Muscle of back (tissue), 11 donors: ENCODE data around the gene N4BP2. TPM values are rescaled to one million over a fixed set of nuclear protein-coding genes. Genes with fewer than 3 reads are reported as not detected.
"Not testable (repeated sequence)": the region's sequence is repeated elsewhere in the genome, so short reads cannot be mapped to it uniquely, and the experiment has no call there.

Experiments
- DNase-seq, 3 donors: peaks; one replicate each; pipeline versions ENCODE4 v3.0.0 to v3.0.0-alpha.2; 2013
- polyA plus RNA-seq, 10 donors: library from polyadenylated mRNA; unstranded; fragments of 120-200 nt; gene quantifications; one replicate each; pipeline ENCODE4 v1.2.1, GENCODE V29; 2013; ENCODE audit not compliant: insufficient read length in 10 of 10

The N4BP2 gene
- polyA plus RNA-seq, 10 donors = 9.5 to 16.6 (median 13.5) TPM

- no peak for DNase-seq
Measured at GRCh38 chr4:40086421-40086820, 29.8 kb downstream of the N4BP2 start.

GRCh38 chr4:40087799-40088366 lies 31.2 kb downstream of the N4BP2 start:
- DNase-seq = no peak

DNA sequence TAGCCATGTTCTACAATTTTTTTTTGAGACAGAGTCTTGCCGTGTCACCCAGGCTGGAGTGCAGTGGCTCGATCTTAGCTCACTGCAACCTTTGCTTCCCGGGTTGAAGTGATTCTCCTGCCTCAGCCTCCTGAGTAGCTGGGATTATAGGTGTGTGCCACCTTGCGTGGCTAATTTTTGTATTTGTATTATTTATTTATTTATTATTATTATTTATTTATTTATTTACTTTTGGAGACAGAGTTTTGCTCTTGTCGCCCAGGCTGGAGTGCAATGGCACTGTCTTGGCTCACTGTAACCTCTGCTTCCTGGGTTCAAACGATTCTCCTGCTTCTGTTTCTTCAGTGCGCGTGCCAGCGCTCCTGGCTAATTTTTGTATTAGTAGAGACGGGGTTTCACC lies 36.8 kb downstream of the N4BP2 start:
- not testable (repeated sequence) for DNase-seq

DNA sequence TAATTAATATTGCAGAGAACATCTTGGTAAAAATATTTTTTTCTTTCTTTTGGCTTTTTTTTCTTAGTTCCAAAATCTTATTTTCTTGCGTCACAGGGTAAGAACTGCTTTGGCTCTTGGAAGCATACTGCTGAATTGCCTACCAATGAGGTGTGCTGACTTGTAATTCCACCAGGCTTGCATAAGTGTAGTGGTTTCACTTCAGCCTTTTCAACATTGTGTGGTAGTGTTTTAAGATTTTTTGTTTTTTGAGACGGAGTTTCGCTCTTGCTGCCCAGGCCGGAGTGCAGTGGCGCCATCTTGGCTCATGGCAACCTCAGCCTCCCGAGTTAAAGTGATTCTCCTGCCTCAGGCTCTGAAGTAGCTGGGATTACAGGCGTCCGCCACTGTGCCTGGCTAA lies 42.4 kb downstream of the N4BP2 start:
- peak in 1 of 3 donors; percentile 8 for DNase-seq

DNA sequence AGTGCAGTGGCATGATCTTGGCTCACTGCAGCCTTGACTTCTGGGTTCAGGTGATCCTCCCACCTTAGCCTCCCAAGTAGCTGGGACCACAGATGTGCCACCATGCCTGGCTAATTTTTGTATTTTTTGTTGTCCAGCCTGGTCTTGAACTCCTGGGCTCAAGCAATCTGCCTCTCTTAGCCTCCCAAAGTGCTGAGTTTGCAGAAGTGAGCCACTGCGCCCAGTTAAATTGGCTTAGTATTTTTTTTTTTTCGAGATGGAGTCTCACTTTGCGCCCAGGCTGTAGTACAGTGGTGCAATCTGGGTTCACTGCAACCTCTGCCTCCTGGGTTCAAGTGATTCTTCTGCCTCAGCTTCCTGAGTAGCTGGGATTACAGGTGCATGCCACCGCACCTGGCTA lies 50.5 kb downstream of the N4BP2 start:
- DNase-seq = not testable (repeated sequence)

- DNase-seq = no peak
Measured at GRCh38 chr4:40112027-40112792, 55.6 kb downstream of the N4BP2 start.

DNA sequence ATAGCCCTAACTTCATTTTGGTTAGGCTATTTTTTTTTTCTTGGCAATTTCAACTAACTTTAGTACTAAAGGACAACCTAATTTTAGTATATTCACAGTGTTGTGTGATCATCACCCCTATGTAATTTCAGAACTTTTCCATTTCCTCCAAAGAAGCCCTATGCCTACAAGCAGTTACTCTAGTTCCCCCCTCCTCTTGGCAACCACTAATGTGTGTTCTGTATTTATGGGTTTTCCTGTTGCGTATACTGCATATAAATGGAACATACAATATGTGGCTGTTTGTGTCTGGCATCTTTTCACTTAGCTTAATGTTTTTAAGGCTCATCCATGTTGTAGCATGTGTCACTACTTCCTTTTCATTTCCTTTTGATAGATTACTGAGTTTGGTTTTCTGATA lies 57.6 kb downstream of the N4BP2 start:
- peak in 1 of 3 donors; percentile 7 for DNase-seq

DNA sequence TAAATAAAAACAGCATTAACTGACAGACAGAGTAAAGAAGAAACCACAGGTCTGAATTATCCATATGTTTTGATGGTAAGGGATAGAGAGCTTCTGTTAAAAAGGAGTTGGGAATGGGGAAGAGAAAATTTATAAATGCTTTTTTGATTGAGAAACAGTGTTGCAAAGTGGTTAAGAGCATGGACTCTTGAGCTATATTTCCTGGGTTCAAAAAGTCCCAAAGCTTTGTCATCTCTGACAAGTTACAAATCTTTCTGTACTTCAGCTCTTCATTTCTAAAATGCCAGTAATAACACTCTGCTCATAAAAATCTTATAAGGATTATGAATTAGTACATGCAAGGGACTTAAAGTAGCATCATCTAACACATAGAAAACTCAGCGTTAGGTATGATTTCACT lies 62.2 kb downstream of the N4BP2 start:
- DNase-seq = no peak

DNA sequence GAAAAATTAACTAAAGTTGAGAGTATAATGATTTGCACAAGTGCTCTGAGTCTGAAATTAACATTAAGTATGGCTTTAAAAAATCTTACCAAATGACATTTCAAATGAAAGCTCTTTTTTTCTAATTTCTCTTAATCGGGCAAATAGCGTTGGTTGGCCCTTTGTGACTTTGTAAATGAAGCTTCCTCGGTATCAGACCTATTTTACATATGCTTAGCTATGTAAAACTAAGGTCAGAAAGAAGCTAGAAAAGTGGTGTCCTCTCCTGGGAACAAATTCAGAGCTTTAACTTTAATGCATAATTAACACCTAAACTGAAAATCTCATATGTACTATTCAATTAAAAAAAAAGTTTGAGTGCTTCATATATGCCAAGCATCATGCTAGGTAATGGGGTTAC lies 62.7 kb downstream of the N4BP2 start:
- no peak for DNase-seq

GRCh38 chr4:40121515-40121914 lies 64.9 kb downstream of the N4BP2 start:
- DNase-seq = peak; percentile 16 to 60 (median 21)

DNA sequence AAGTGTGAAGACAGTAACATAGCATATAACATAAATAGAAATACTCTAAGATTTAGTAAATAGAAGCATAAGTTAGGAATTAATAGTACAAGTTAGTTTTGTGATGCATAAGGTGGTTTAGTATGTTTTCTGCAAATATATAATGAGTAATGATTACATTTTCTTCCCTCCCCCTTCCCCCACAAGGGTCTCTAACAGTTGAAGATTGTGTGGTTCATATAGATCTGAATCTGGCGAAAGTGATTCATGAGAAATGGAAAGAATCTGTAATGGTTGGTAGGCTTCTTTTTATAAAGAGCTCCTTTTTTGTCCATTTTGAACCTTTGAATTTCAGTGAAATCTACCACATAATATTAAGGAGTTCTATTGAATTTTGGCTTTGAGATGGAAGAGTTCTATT lies 66.3 kb downstream of the N4BP2 start:
- DNase-seq = no peak

DNA sequence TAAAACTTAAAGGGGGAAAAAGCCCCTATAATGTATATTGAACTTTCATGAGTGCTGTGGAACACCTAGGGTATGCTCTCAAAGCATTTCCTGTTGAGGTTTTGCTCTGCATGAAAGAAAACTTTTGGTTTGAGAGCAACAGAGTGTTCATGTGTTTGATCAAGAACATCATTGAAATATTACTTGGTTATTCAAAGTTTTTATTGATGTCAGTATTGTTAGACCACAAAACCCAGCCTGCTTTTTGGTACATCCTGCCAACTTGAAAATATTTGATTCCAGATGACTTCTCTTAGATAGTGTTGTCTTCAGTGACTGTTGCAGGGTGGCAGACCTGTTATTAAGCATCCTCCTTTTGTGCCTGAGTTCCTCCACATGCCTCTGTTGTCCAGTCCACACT lies 68.0 kb downstream of the N4BP2 start:
- no peak for DNase-seq

DNA sequence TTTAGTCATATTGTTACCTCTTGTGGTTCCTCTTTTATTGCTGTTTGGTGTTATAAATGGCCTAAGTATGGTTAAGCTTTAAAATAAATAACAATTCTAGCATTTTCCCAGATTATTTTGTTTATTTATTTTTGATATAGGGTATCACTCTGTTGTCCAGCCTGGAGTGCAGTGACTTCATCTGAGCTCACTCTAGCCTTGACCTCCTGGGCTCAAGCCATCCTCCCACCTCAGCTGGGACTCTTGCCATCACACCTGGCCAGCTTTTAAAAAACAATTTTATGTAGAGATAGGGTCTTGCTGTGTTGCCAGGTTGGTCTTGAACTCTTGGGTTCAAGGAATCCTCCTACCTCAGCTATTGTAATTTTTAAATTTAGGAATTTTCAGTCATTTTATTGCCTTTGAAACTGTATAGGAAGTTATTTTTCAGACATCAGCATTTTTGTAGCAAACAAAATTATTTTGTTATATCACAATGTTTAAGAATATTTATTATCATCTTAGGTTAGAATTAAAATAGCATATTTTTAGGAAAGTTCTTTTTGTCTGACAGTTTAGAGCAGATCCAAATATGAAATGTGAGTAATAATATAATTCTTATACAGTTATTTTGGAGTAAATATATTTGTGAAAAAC lies 73.9 kb downstream of the N4BP2 start:
- DNase-seq = no peak

GRCh38 chr4:40132816-40133215 lies 76.2 kb downstream of the N4BP2 start:
- no peak for DNase-seq

GRCh38 chr4:40134206-40134917 lies 77.7 kb downstream of the N4BP2 start:
- DNase-seq = no peak

GRCh38 chr4:40136202-40136601 lies 79.6 kb downstream of the N4BP2 start:
- not testable (repeated sequence) for DNase-seq

GRCh38 chr4:40140196-40140595 lies 83.5 kb downstream of the N4BP2 start:
- no peak for DNase-seq

DNA sequence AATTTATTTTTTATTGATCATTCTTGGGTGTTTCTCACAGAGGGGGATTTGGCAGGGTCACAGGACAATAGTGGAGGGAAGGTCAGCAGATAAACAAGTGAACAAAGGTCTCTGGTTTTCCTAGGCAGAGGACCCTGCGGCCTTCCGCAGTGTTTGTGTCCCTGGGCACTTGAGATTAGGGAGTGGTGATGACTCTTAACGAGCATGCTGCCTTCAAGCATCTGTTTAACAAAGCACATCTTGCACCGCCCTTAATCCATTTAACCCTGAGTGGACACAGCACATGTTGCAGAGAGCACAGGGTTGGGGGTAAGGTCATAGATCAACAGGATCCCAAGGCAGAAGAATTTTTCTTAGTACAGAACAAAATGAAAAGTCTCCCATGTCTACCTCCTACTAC lies 83.9 kb downstream of the N4BP2 start:
- not testable (repeated sequence) for DNase-seq

DNA sequence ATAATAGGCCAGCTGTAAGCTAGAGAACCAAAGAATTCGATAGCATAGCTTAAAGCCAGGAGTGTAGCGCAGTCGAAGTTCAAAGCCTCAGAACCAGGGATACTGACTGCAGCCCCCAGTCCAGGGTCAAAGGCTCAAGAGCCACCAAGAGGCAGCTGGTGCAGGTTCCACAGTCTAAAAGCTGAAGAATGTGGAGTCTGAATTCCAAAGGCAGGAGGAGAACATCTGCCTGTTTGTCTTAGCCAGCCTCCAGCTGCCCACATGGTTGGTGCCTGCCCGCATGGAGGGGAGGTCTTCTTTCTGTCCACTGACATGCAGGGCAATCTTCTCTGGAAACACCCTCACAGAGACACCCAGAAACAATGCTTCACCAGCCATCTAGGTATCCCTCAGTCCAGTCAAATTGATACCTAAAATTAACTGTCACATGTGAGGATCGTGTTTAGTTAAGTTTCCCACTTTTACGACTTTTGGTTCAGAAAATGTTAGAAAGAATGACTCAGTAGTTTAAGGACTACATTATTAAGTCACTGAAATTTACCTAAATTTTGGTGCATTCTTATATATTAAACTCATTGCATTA lies 87.4 kb downstream of the N4BP2 start:
- DNase-seq = no peak

- no peak for DNase-seq
Measured at GRCh38 chr4:40144716-40145115, 88.1 kb downstream of the N4BP2 start.

DNA sequence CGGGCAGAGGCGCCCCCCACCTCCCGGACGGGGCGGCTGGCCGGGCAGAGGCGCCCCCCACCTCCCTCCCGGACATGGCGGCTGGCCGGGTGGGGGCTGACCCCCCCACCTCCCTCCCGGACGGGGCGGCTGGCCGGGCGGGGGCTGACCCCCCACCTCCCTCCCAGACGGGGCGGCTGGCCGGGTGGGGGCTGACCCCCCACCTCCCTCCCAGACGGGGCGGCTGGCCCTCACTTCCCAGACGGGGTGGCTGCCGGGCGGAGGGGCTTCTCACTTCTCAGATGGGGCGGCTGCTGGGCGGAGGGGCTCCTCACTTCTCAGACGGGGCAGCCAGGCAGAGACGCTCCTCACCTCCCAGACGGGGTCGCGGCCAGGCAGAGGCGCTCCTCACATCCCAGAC lies 90.8 kb downstream of the N4BP2 start:
- DNase-seq = not testable (repeated sequence)

DNA sequence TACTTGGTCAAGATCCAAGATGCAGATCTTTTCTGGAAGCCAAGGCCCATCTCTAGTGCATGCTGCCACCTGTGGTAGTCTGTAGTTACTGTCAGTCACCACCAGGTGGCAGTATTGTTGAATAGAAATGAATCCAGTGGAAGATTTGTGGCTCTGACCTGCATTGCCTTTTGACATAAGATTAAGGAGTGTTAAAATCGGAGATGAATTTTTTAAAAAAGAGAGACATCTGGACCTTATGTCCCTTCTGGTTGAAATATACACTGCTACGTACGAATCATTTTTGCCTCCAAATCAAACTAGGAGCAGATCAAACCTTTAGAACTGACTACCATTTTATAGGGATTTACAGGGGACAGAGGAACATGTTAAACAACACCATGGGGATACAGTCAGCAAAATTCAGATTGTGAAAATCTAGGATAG lies 93.3 kb downstream of the N4BP2 start:
- DNase-seq = peak; percentile 39 to 49 (median 41)
